ENCODE measurements around the gene OAS3.

- TF ChIP-seq CTCF (IDR thresholded peaks at IDR 0.05; ENCODE audit: low read depth, low read length) (no peak), EZH2phosphoT487 (IDR thresholded peaks at IDR 0.05; ENCODE audit: low read depth) (no peak)
Measured at GRCh38 chr12:112938751-112939150, 477 bp downstream of the OAS3 start.

All from OCI-LY3 (cell line).